HG03558 (cell line): ENCODE results near the gene PFKFB3.
"Not testable (repeated sequence)": the region's sequence is repeated elsewhere in the genome, so short reads cannot be mapped to it uniquely, and the experiment has no call there.

Experiments
- ATAC-seq: cut with Tn5 transposase; IDR thresholded peaks from one replicate; pipeline ENCODE4 v1.9.1; 2021; ENCODE audit warnings: moderate number of reproducible peaks; ENCODE audit not compliant: unreplicated experiment; ENCODE audit errors: extremely low read depth

Gene PFKFB3

DNA sequence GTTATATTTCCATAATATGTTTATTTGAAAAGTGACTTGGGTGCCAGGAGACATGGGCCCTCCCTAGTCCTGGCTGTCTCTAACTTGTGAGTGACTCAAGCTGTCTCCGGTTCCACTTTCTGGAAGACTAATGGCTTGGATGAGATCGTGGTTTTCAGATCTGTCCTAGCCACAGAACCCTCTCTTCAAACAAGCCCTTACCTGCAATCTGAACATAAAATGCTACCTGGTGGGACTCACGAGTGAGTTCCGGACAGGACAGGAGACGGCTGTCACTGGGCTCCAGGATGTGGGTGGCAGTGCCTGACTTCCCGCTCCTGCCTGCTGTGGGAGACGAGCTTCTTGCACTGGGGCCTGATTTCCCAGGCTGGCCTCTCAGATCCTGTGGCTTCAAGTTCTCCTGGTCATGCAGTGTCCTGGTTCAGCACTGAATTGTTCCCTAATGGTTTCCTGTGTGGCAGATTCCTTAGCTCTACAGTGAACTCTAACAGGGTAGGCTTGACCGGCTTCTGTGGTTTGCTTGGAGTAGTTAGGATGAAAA lies 26.0 kb upstream of the PFKFB3 start:
- ATAC-seq: no peak

DNA sequence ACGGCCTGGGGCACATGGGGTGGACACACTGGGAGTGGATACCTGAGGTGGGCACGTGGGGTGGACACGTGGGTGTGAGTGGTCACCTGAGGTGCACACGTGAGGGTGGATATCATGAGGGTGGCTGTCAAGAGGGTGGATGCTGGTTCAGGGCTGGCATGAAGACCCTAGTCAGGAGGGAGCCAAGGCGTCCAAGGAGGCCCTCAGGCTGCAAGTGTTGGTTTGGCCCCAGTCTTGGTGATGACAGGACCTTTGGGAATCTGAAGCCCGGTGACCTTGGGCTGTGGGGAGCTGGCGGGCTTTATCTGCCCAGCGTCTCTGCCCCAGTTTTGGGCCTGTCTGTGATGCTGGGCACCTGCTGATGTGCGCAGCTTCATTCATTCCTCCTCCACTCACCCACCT lies 24.9 kb upstream of the PFKFB3 start:
- no peak for ATAC-seq

DNA sequence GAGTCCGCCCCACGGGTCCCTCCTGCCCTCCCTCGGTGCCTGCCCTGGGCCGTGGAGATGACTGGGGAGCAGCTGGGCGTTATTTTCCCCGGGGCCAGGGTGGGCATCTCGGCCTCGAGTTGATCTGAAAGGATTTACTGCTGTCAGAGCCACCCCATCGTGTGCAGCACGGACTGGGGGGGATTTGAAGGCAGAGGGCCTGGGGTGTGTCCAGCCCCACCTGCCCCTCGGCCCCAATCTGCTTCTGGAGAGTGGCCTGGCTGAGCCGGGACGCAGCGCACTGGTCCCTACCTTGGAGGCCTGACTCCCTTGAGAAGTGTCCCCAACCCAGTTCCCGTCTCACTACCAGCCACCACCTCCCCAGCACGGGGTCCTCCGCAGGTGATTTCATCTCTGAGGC lies 24.2 kb upstream of the PFKFB3 start:
- no peak for ATAC-seq

DNA sequence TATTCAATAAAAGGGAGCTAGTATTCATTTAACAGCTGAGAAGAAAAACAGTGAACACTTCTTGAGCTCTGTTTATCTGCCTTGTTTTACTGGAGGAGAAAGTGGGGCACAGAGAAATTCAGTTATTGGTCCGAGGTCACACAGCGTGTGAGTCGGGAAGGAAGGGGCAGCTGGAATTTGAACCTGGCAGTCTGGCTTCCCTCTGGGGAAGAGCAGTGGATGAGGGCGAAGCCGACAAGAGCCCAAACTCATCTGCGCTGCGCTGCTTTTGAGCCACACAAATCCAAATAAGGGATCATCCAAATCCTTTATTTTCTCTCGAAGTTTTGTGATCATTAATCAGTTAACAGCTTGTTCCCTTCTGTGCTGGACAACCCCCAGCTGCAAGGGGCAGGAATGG lies 23.7 kb upstream of the PFKFB3 start:
- ATAC-seq: no peak

DNA sequence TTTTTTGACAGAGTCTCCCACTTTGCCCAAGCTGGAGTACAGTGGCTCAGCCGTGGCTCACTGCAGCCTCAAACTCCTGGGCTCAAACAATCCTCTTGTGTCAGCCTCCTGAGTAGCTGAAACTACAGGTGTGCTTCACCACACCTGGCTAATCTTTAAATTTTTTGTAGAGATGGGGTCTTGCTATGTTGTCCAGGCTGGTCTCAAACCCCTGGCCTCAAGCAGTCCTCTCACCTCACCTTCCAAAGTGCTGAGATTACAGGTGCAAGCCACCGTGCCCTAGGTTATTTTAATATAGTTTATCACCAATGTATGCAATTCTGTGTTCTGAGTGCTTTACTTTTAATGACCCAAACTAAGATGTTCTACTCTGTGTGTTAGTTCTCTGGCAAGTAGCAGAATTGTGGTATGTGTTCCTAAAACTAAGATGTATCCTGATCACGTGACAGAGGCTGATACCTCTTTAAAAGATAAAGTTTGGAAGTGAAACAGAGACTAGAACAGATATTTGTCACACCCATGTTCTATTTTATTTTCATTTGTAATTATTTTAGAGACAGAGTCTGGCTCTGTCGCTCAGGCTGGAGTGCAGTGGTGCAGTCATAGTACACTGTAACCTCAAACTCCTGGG lies 22.1 kb upstream of the PFKFB3 start:
- ATAC-seq: no peak

DNA sequence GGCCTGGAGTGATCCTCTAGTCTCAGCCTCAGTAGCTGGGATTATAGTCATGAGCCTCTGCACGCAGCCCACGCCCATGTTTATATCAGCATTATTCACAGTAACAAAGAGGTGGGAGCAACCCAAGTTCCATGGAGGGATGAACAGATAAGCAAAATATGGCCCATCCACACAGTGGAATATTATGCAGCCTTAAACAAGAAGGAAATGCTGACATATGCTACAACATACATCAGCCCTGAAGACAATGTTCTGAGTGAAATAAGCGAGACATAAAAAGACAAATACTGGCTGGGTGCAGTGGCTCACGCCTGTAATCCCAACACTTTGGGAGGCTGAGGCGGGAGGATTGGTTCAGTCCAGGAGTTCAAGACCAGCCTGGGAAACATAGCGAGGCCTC lies 21.5 kb upstream of the PFKFB3 start:
- no peak for ATAC-seq

DNA sequence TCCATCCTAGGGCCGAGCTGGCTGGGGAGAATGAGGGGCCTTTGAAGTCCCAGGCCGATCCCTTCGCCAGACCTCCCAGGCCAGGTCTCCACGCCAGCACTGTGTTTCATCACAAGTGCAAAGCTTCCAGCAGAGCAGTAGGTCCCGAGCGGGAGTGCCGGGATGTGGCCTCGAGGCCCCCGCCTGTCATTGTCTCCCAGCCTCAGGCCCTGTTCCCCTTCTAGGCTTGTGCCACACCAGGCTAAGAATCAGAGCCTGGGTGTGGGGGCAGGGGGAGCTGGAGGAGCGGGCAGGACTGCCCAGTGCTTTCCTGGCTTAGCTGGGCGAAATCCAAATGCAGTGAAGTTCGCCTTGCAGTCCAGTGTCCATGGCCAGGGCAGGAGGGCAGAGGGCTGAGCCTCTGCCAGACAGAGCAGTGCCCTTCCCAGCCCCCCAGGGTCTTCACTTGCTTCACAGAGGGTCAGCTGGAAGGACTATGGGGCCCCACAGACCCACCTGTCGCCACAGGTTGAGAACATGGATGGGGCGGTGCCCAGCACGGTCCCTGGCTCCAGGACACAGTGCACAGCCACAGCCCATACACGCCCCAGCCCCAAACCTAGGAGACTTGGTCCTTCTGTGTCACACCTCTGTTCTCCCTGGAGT lies 20.2 kb upstream of the PFKFB3 start:
- ATAC-seq: no peak

DNA sequence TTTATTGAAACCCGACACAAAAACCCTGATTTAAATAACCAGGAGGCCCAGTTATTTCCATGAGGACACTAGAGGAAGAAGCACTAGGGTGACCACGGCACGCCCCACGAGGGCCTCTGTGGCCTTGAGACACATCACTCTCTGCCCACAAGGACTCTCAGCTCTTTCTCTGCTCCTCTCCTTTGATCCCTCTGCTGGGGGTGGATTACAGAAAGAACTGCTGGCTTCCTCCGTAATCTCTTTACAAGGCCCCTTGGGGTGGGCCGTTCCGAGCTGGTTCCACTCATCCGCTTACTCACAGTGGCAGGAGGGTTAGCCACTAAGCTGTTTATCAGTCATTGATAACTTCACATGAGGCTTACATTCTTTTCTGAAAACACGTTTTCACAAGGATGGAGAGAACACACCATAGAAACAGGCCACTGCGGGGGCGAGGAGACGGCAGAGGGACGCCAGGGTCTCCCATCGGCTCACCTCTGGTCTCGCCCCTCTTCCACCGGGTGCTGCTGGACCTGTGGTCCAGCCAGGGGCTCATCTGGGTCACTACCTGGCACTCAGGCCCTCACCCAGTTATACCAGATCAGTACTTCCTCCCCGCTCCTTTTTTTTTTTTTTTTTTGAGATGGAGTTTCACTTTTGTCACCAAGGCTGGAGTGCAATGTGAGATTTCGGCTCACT lies 17.6 kb upstream of the PFKFB3 start:
- no peak for ATAC-seq

DNA sequence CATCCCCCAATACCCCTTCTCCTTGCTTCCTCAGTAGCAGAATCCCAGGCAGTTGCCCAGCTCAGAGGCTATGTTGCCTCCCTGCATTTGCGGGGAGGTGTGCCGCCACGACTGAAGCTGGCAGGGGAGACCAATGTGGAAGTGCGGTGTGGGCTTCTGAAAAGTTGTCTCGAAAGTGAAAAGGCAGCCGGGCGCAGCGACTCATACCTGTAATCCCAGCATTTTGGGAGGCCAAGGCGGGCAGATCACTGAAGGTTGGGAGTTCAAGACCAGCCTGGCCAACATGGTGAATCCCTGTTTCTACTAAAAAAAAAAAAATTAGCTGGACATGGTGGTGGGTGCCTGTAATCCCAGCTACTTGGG lies 15.9 kb upstream of the PFKFB3 start:
- ATAC-seq: no peak

DNA sequence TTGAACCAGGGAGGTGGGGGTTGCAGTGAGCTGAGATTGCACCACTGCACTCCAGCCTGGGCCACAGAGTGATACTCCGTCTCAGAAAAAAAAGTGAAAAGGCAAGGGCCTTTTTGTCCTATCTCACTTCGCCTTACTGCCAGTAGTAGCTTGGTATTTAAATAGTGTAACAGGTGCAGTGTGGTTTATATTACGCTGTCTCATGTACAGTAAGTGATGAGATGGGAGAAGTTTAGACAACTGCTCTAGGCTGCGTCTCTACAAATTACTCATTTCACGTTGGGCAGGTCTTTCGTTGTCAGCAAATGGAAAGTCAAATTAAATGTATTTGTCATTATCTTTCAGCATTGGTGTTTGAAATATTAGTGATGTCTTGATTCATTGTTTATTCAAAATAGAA lies 15.5 kb upstream of the PFKFB3 start:
- no peak for ATAC-seq

DNA sequence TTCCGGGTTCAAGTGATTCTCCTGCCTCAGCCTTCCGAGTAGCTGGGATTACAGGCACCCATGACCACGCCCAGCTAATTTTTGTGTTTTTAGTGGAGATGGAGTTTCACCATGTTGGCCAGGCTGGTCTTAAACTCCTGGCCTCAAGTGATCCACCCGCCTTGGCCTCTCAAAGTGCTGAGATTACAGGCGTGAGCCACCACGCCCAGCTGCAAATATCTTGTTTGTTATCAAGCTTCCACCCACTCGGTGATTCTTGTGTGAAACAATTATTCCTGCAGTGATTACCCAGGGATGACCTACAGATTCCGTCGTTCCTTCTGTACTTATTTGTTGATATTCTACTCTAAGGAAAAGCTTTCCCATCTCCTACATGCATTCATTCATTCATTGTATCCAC lies 12.7 kb upstream of the PFKFB3 start:
- not testable (repeated sequence) for ATAC-seq

DNA sequence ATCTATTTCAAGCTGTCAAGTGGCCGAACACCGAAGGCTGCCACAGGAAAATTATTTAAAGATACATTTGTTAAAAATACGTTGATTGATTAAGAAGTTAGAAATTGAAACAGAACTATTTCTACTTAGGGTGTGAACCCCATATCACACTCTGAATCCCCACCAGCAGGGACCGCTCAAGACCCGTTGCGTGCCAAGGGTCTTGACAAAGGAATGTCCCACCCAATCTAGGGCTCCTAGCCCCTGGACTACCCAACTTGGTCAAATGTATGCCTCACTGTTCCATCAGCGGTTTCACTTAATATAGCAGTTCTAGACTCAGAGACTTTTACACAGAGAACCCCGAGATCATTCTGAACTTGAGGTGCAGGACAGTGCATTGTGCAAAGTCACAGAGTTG lies 11.6 kb upstream of the PFKFB3 start:
- ATAC-seq: no peak

DNA sequence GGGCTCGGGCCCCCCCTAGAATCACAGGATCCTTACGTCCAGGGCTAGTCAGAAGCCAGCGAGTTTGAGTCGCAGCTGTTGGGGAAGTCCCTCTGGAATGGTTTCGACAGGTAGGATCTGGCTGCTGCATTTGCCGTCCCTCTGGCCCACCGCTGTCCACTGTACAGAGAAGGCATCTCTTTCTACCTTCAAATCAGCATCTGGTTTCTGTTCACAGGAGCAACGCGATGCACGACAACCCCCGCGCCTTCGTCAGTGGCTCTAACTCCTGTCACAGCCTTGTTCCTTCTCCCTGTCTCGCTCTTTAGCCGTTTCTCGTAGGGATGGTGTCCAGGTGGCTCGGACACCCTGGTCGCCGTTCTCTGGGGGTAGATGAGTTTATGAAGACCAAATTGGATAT lies 11.2 kb upstream of the PFKFB3 start:
- no peak for ATAC-seq

DNA sequence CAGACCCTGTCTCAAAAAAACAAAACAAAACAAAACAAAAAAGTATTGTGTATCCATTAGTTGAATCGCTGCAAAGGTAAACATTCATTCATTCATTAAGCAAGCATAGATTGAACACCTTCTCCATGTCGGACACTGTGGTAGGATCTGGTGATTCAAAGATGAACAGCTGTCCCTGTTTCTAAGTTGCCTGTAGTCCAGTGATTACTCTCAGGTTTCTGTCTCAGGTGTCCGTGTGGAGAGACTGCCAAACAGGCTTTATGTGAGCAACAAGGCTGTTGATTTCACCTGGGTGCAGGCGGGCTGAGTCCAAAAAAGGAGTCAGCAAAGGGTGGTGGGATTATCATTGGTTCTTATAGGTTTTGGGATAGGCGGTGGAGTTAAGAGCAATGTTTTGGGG lies 9.4 kb upstream of the PFKFB3 start:
- ATAC-seq: not testable (repeated sequence)

DNA sequence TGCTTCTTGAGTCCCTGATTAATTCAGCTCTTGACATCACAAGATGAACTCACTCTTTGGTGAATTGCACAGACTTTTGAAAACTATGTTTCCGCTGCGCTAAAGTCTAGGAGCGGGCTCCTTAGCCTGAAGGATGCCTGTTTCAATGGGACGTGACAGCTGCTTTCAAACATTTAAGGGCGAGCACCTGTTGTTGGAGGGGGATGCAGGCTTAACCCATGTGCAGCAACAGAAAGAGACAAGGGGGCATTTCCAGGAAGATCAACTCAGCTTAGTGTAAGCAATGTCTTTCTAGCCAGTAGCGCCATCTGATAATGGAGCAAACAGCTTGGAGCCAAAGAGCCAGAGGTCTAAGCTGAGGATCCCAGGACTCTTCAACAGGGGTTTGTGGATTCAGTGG lies 8.4 kb upstream of the PFKFB3 start:
- ATAC-seq: no peak

DNA sequence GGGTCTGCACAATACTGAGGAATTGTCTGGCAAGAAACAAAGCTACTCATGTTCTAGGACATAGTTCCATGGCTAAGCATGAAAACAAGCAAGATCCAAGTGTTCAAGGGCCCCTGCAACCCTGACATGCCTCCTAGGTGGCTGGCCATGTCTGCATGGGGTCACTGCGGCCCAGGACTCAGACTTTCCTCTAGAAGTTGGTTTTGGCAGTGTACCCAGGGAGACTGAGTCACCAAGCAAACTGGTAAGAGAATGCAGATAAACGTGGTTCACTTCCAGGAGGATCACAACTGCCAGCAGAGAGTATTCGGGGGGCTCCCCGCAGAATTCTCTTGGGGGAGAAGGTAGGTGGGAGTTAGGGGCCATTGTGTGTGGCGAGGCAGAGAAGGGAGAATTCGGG lies 7.4 kb upstream of the PFKFB3 start:
- no peak for ATAC-seq

DNA sequence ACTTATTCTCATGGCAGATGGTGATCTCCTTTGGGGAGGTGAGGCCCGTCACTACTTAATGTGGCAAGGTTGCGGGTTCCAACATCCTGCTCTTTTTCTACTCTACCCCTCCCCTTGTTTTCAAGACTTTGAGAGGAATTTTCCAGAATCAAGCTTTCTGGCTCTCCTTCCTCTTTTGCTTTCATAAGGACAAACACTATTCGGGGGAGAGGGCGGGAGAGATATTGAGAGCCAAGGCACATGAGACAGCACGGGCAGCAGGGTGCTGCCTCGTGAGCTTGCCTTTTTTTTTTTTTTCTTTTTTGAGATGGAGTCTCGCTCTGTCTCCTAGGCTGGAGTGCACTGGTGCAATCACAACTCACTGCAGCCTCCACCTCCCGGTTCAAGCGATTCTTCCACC lies 6.9 kb upstream of the PFKFB3 start:
- no peak for ATAC-seq

DNA sequence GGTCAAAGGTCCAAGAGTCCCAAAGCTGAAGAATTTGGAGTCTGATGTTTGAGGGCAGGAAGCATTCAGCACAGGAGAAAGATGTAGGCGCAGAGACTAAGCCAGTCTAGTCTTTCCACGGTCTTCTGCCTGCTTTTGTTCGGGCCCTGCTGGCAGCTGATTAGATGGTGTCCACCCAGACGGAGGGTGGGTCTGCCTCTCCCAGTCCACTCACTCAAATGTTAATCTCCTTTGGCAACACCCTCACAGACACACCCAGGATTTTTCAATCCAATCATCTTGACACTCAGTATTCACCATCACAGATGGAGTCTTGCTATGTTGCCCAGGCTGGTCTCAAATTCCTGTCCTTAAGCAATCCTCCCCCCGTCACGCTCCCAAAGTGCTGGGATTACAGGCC lies 6.2 kb upstream of the PFKFB3 start:
- ATAC-seq: not testable (repeated sequence)

DNA sequence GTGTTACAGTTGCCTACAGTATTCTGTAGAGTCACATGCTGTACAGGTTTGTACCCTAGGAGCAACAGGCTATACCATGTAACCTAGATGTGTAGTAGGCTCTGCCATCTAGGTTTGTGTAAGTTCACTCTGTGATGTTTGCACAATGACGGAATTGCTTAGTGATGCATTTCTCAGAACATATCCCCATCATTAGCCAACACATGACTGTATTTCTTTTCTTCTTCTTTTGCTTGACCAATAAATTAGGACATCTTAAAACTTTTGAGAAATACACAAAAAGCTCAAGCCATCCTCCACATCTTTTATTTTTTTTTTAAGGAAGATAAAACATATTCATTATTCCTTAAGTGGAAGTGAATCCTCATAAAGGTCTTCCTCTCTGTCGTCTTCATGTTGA lies 5.4 kb upstream of the PFKFB3 start:
- no peak for ATAC-seq

DNA sequence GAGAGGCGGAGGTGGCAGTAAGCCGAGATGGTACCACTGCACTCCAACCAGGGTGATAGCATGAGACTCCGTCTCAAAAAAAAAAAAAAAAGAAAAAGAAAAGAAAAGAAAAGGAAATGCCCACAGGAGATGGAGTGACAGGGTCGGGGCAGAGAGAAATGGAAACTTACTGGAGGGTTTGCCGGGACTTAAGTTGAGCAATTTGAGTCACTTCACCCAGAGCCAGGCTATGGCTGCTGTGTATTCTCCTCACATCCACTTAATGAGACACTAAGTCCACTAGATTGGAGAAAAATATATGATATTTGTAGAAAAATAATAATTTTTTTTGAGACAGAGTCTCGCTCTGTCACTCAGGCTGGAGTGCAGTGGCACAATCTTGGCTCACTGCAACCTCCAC lies 4.6 kb upstream of the PFKFB3 start:
- ATAC-seq: no peak

DNA sequence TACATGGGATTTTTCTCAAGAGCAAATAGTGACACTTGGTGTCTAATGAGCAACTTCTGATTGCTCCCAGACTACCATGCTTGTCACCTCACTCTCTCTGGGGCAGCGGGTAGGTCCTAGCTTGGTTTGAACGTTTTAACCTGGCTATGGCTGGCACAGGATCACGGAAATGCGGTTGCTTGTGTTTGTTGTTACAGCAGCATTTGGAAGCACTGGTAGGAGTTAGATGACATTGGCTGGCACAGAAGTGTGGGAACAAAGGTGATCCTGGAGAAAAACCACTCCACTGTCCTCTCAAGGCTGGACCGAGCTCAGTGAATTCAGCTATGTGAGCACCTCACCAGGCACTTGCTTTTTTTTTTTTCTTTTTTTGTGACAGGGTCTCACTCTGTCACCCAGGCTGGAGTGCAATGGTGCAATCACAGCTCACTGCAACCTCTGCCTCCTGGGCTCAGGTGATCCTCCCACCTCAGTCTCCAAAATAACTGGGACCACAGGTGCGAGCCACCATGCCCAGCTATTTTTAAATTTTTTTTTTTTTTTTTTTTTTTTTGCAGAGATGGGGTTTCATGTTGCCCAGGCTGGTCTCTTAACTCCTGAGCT lies 3.5 kb upstream of the PFKFB3 start:
- ATAC-seq: no peak

DNA sequence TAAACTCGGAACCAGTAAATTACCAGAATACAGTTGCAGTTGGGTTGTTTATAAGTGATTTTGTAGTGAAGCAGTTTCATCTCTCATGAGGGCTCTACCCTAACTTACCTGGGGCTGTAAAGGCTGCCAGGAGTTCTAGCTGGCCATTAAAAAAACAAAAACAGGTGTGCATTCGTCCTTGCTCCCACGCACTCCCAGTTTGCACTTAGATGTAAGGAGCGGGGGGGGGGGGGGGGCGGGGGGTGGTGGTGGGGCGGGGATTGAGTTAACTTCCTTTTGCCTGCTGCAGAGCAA lies 2.3 kb upstream of the PFKFB3 start:
- no peak for ATAC-seq
